ENCODE results near the gene PROZ.
"Not testable (repeated sequence)": the region's sequence is repeated elsewhere in the genome, so short reads cannot be mapped to it uniquely, and the experiment has no call there.

The PROZ gene, protein sequence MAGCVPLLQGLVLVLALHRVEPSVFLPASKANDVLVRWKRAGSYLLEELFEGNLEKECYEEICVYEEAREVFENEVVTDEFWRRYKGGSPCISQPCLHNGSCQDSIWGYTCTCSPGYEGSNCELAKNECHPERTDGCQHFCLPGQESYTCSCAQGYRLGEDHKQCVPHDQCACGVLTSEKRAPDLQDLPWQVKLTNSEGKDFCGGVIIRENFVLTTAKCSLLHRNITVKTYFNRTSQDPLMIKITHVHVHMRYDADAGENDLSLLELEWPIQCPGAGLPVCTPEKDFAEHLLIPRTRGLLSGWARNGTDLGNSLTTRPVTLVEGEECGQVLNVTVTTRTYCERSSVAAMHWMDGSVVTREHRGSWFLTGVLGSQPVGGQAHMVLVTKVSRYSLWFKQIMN

GRCh38 chr13:113157929-113158747 lies at the start of gene PROZ:
Gene PROZ, plus strand, starts transcription at chr13:113158648. Its CDS starts 13 bp downstream, at chr13:113158661.
- Mint-ChIP-seq H3K4me3 (no peak within 1 kb of the TSS), H3K27me3 (peaks cover 15% of the 10 kb centered on the region), H3K4me1 (peaks cover 11% of the 10 kb centered on the region), H3K36me3 (no peaks in the 10 kb centered on the region), H3K9me3 (peaks cover 12% of the 10 kb centered on the region), H3K27ac (no peak within 1 kb of the TSS)
- ATAC-seq: no peak

DNA sequence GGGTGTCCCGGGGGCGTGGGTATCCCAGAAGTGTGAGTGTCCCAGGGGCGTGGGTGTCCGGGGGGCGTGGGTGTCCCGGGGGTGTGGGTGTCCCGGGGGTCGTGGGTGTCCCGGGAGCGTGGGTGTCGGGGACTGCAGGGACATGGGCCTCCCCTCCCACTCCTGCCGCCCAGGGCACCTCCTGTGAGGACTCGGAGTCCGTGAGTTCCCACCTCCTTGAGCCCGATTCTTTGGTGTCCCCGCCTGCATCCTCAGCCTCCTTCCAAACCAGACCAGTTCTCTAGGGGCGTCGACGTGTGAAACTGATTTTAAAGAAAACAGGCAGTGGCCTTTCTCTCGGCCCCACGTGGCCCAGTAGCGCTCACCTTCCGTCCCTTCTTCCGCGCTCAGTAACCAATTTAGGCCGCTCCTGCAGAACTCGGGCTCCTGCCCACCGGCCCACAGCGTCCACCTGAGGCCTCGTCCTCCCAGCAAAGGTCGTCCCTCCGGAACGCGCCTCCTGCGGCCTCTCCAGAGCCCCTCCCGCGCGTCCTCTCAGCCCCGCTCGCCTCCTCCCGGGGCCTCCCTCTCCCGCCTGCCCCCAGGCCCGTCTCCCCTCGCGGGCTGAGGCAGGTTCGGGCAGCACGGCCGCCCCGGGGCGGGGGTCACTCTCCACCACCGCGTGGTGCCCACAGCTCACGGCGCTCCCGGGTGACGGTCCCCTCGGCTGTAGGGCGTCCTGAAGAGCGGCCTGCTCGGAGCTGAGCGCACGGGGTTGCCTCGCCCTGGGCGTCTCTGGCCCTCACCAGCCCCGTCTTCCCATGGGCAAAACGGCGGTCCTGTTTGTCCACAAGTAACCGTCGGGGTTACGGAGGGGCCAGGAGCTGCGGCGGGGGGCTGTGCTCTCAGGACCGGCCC lies 49.0 kb upstream of the PROZ start:
- no peaks in the 10 kb centered on the region for H3K36me3 Mint-ChIP-seq
- H3K4me1 Mint-ChIP-seq: no peaks in the 10 kb centered on the region
- peak; percentile 44 for ATAC-seq
- H3K4me3 Mint-ChIP-seq: no peak overlapping the region
- no peak overlapping the region for H3K27ac Mint-ChIP-seq
- peaks cover 6% of the 10 kb centered on the region for H3K27me3 Mint-ChIP-seq
- no peaks in the 10 kb centered on the region for H3K9me3 Mint-ChIP-seq

- no peaks in the 10 kb centered on the region for H3K36me3 Mint-ChIP-seq
- no peak for ATAC-seq
- no peaks in the 10 kb centered on the region for H3K4me1 Mint-ChIP-seq
- no peak overlapping the region for H3K4me3 Mint-ChIP-seq
- H3K27ac Mint-ChIP-seq: no peak overlapping the region
- H3K27me3 Mint-ChIP-seq: peaks cover 6% of the 10 kb centered on the region
- H3K9me3 Mint-ChIP-seq: no peaks in the 10 kb centered on the region
Observed at GRCh38 chr13:113110048-113110851, 48.2 kb upstream of the PROZ start.

DNA sequence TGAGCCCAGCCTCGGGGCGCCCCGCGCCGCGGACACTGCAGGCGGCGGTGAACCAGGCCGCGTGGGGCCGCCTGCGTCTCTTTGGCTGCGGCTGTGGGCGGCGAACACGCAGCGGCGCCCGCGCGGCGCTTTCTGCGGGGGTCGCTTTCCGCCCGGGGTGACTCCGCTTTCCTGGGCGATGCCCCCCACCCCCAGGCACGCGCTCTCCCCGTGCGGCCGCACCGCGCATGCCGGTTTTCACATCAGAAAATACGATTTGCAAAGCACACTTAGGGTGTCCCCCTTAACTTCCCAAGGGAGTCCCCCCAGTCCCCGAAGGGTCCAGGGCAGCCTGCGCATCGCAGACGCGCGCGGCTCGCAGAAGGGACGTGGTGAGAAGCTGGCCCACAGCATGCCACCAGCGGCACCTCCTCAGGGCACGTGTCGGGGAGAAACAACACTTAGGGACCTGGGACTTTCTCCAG lies 47.6 kb upstream of the PROZ start:
- Mint-ChIP-seq H3K36me3 (no peaks in the 10 kb centered on the region), H3K4me1 (no peaks in the 10 kb centered on the region), H3K27me3 (peaks cover 3% of the 10 kb centered on the region), H3K4me3 (no peak overlapping the region), H3K27ac (no peak overlapping the region), H3K9me3 (no peaks in the 10 kb centered on the region)
- ATAC-seq: no peak

GRCh38 chr13:113111821-113112220 lies 46.6 kb upstream of the PROZ start:
- H3K36me3 Mint-ChIP-seq, H3K4me3 Mint-ChIP-seq, H3K27ac Mint-ChIP-seq, ATAC-seq, H3K9me3 Mint-ChIP-seq, H3K27me3 Mint-ChIP-seq, H3K4me1 Mint-ChIP-seq: not testable (repeated sequence)

- not testable (repeated sequence) for H3K4me3 Mint-ChIP-seq, H3K4me1 Mint-ChIP-seq, ATAC-seq, H3K9me3 Mint-ChIP-seq, H3K36me3 Mint-ChIP-seq, H3K27ac Mint-ChIP-seq, H3K27me3 Mint-ChIP-seq
Observed at GRCh38 chr13:113112475-113112874, 46.0 kb upstream of the PROZ start.

DNA sequence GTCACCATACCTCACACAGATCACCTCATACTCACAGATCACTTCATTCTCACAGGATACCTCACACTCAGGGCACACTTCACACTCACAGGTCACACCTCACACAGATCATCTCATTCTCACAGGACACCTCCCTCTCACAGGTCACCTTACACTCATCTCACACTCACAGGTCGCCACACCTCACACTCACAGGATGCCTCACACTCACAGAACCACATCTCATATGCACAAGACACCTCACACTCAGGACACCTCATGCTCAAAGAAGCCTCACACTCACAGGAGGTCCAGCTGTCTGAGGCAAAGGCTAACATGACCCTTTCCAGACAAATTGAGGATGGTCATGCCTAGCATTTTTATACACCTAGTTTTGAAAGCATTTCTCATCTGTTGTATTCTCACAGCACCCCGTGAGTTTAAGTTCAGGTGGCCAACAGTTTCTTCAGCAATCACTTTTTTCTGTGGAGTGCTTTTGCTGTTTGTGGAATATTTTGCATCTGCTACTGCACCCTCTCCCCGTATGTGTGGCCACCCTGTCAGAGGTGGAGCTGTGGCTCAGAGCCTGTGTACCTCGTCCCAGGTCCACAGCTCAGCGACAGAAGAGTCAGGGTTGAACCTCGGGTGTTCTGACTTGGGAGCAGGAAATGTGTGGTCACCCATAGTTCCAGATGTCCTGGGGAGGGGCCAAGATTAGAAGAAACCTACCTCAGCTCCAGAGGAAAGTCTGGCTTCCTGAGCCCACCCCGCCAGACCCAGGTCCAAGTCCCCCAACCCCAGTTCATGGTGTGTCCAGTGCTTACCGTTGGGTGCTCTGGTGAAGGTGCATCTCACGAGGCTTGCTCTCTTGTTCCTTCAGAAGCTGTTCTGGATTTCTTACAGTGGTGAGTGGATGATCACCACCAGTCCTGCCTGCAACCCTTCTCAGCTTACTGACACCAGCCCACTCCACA lies 45.3 kb upstream of the PROZ start:
- Mint-ChIP-seq H3K27ac (no peak overlapping the region), H3K4me1 (no peaks in the 10 kb centered on the region), H3K27me3 (peaks cover 6% of the 10 kb centered on the region), H3K9me3 (no peaks in the 10 kb centered on the region), H3K36me3 (no peaks in the 10 kb centered on the region), H3K4me3 (no peak overlapping the region)
- no peak for ATAC-seq

GRCh38 chr13:113113846-113114271 lies 44.6 kb upstream of the PROZ start:
- H3K27ac Mint-ChIP-seq: no peak overlapping the region
- no peaks in the 10 kb centered on the region for H3K4me1 Mint-ChIP-seq
- no peaks in the 10 kb centered on the region for H3K9me3 Mint-ChIP-seq
- peaks cover 9% of the 10 kb centered on the region for H3K27me3 Mint-ChIP-seq
- H3K36me3 Mint-ChIP-seq: no peaks in the 10 kb centered on the region
- no peak overlapping the region for H3K4me3 Mint-ChIP-seq
- ATAC-seq: no peak

- H3K4me1 Mint-ChIP-seq: no peaks in the 10 kb centered on the region
- no peak overlapping the region for H3K4me3 Mint-ChIP-seq
- H3K36me3 Mint-ChIP-seq: no peaks in the 10 kb centered on the region
- H3K27ac Mint-ChIP-seq: no peak overlapping the region
- ATAC-seq: no peak
- no peaks in the 10 kb centered on the region for H3K9me3 Mint-ChIP-seq
- peaks cover 18% of the 10 kb centered on the region for H3K27me3 Mint-ChIP-seq
Observed at GRCh38 chr13:113114511-113115362, 43.7 kb upstream of the PROZ start.

DNA sequence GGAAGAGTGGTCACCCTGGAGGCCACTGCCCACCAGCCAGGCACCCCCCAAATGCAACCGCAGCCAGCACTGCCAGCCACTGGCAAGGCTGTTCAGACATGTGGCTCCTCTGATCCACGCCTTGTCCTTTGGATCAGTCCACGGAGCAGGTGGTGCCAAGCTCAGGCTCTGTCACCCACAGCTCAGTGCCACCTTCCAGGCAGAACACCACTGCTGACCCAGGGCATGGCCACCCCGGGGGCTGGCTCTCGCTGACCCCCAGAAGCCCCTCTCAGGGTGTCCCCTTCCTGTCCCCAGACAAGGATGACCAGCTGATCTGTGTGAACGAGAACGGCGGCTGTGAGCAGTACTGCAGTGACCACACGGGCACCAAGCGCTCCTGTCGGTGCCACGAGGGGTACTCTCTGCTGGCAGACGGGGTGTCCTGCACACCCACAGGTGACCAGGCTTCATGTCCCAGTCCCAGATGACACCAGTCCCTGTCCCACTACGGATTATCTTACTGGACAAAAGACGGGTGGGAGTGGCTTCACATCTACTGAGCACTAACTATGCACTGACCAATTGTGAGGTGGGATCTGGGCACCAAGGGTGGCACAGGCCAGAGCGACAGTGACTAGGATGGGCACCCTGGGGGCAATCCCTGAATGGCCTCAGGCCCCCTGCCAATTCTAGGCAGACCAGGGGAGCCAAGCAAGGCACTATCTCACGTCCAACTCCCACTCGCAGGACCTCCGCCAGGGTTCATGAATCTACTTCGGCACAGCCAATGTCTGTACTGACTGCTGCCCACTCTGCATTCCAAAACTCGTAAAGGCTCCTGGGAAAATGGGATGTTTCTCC lies 42.9 kb upstream of the PROZ start:
- no peak for ATAC-seq
- peaks cover 23% of the 10 kb centered on the region for H3K27me3 Mint-ChIP-seq
- no peaks in the 10 kb centered on the region for H3K36me3 Mint-ChIP-seq
- no peak overlapping the region for H3K27ac Mint-ChIP-seq
- no peak overlapping the region for H3K4me3 Mint-ChIP-seq
- no peaks in the 10 kb centered on the region for H3K9me3 Mint-ChIP-seq
- H3K4me1 Mint-ChIP-seq: no peaks in the 10 kb centered on the region

- Mint-ChIP-seq H3K4me1 (no peaks in the 10 kb centered on the region), H3K27me3 (peaks cover 30% of the 10 kb centered on the region), H3K9me3 (no peaks in the 10 kb centered on the region), H3K4me3 (no peak overlapping the region), H3K27ac (no peak overlapping the region), H3K36me3 (no peaks in the 10 kb centered on the region)
- no peak for ATAC-seq
Observed at GRCh38 chr13:113116206-113116800, 42.1 kb upstream of the PROZ start.

- no peaks in the 10 kb centered on the region for H3K4me1 Mint-ChIP-seq
- no peaks in the 10 kb centered on the region for H3K9me3 Mint-ChIP-seq
- peaks cover 34% of the 10 kb centered on the region for H3K27me3 Mint-ChIP-seq
- H3K36me3 Mint-ChIP-seq: no peaks in the 10 kb centered on the region
- no peak for ATAC-seq
- H3K4me3 Mint-ChIP-seq: no peak overlapping the region
- no peak overlapping the region for H3K27ac Mint-ChIP-seq
Observed at GRCh38 chr13:113116871-113117271, 41.6 kb upstream of the PROZ start.
